Uterus (tissue), 2 donors: ENCODE measurements around the gene CBLB.

Experiments
- POLR2A ChIP-seq, 2 donors: fragments of 450-650 bp; IDR thresholded peaks; one replicate each; pipeline ENCODE4 v1.6.1; 2016; ENCODE audit warnings: antibody characterized with exemption in 2 of 2, mild to moderate bottlenecking in 1 of 2, moderate library complexity in 1 of 2
- TF ChIP-seq, protein P1 (sequence below), 4 experiments: fragments of 200-600 bp in 2 of 4; fragments of 450-650 bp in 2 of 4; sonication (generic) in 2 of 4; IDR thresholded peaks; one replicate each; pipeline ENCODE4 v1.5.1; 2016 to 2019; ENCODE audit warnings: antibody characterized with exemption in 4 of 4, mild to moderate bottlenecking in 2 of 4, moderate library complexity in 1 of 4

DNA sequence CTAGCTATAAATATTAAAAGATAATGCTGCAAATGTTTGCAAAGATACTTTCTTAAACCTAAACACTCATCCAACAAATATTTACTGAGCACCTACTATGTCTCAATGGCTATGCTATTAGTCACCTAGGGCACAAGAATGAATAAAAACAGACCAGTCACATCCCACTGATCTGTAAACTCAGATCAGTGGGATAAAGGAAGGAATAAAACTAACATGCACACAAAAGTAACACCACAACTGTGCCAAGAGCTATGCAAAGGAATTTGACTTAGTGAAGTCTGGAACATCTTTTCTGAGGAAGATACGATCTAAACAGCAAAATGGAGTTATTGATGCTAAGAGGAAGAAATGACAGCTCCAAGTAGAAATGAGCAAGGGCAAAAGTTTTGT, 56.6 kb downstream of the CBLB start:
- TF ChIP-seq, protein P1, sequence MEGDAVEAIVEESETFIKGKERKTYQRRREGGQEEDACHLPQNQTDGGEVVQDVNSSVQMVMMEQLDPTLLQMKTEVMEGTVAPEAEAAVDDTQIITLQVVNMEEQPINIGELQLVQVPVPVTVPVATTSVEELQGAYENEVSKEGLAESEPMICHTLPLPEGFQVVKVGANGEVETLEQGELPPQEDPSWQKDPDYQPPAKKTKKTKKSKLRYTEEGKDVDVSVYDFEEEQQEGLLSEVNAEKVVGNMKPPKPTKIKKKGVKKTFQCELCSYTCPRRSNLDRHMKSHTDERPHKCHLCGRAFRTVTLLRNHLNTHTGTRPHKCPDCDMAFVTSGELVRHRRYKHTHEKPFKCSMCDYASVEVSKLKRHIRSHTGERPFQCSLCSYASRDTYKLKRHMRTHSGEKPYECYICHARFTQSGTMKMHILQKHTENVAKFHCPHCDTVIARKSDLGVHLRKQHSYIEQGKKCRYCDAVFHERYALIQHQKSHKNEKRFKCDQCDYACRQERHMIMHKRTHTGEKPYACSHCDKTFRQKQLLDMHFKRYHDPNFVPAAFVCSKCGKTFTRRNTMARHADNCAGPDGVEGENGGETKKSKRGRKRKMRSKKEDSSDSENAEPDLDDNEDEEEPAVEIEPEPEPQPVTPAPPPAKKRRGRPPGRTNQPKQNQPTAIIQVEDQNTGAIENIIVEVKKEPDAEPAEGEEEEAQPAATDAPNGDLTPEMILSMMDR (IDR thresholded peaks at IDR 0.05), result no peak
- no peak for TF ChIP-seq POLR2A (IDR thresholded peaks at IDR 0.05)
